HEK293 (cell line): Measurements from ENCODE around the gene MICAL3.

ENCODE experiments used
- ZBTB1 ChIP-seq: fragments of 450-650 bp; formaldehyde crosslinking; IDR thresholded peaks from 2 replicates; pipeline ENCODE4 v1.5.1; 2016; ENCODE audit warnings: missing biosample characterization, missing genetic modification characterization
- ZNF76 ChIP-seq: fragments of 450-650 bp; formaldehyde crosslinking; IDR thresholded peaks from 2 replicates; pipeline ENCODE4; 2016; ENCODE audit warnings: low read depth, missing biosample characterization, missing genetic modification characterization, borderline replicate concordance
- ZNF791 ChIP-seq: fragments of 450-650 bp; formaldehyde crosslinking; IDR thresholded peaks from 2 replicates; pipeline ENCODE4 v1.5.1; 2016; ENCODE audit warnings: missing biosample characterization, missing genetic modification characterization
- TF ChIP-seq, protein P1 (sequence below): fragments of 450-650 bp; formaldehyde crosslinking; IDR thresholded peaks from 2 replicates; pipeline ENCODE4 v1.5.1; 2016; ENCODE audit warnings: missing biosample characterization, missing genetic modification characterization
- TF ChIP-seq, protein P2 (sequence below): fragments of 450-650 bp; formaldehyde crosslinking; IDR thresholded peaks from 2 replicates; pipeline ENCODE4 v1.5.1; 2016; ENCODE audit warnings: missing biosample characterization, missing genetic modification characterization

DNA sequence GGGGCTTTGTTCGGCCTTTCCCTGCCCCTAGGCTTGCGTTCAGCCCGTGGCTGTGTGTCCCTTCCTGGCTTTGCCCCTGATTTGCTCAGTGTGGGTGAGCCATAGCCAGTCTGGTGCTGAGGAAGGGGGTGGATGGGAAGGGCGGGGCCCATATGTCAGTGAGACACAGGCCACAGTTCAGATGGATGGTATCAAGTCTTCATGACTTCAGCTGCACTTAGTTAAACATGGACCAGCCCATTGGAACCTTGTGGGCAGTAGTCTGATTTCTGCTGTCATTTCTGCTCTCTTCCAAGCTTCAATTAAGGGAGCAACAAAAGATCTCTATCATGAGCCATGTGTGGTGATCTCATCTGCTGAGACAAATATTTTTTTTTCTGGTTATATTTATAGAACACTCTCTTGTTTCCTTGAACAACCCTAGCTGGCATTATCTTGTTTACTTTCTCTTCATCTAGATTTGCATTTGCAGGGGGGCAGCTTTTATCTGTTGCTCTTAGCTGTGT, 31.9 kb upstream of the MICAL3 start:
- TF ChIP-seq, protein P1, sequence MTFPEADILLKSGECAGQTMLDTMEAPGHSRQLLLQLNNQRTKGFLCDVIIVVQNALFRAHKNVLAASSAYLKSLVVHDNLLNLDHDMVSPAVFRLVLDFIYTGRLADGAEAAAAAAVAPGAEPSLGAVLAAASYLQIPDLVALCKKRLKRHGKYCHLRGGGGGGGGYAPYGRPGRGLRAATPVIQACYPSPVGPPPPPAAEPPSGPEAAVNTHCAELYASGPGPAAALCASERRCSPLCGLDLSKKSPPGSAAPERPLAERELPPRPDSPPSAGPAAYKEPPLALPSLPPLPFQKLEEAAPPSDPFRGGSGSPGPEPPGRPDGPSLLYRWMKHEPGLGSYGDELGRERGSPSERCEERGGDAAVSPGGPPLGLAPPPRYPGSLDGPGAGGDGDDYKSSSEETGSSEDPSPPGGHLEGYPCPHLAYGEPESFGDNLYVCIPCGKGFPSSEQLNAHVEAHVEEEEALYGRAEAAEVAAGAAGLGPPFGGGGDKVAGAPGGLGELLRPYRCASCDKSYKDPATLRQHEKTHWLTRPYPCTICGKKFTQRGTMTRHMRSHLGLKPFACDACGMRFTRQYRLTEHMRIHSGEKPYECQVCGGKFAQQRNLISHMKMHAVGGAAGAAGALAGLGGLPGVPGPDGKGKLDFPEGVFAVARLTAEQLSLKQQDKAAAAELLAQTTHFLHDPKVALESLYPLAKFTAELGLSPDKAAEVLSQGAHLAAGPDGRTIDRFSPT (tag by site-specific recombination): no peak
- TF ChIP-seq, protein P2, sequence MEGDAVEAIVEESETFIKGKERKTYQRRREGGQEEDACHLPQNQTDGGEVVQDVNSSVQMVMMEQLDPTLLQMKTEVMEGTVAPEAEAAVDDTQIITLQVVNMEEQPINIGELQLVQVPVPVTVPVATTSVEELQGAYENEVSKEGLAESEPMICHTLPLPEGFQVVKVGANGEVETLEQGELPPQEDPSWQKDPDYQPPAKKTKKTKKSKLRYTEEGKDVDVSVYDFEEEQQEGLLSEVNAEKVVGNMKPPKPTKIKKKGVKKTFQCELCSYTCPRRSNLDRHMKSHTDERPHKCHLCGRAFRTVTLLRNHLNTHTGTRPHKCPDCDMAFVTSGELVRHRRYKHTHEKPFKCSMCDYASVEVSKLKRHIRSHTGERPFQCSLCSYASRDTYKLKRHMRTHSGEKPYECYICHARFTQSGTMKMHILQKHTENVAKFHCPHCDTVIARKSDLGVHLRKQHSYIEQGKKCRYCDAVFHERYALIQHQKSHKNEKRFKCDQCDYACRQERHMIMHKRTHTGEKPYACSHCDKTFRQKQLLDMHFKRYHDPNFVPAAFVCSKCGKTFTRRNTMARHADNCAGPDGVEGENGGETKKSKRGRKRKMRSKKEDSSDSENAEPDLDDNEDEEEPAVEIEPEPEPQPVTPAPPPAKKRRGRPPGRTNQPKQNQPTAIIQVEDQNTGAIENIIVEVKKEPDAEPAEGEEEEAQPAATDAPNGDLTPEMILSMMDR (tag by site-specific recombination): no peak
- TF ChIP-seq ZNF791 (tag by site-specific recombination): no peak
- no peak for TF ChIP-seq ZBTB1 (tag by site-specific recombination)
- no peak for TF ChIP-seq ZNF76
